Activated CD8-positive, alpha-beta memory T cell treated with anti-CD3 and anti-CD28 coated beads, Interleukin-2, amount 50 U/mL, for 24 hours (primary cell): ENCODE measurements around the gene KLF6.

Experiments used
- DNase-seq: peaks from one replicate; pipeline ENCODE4 v3.0.0-alpha.2; 2020; ENCODE audit errors: extremely low read depth

Gene KLF6

GRCh38 chr10:3784510-3785250 lies at the start of gene KLF6:
TSS of gene KLF6 (minus strand) at chr10:3785209. CDS start at chr10:3785014, 195 bp downstream.
- no peak for DNase-seq

GRCh38 chr10:3834404-3834803 lies 49.4 kb upstream of the KLF6 start:
- DNase-seq: no peak

- DNase-seq: no peak
Observed at GRCh38 chr10:3833046-3833445, 48.0 kb upstream of the KLF6 start.

GRCh38 chr10:3832022-3832786 lies 47.2 kb upstream of the KLF6 start:
- DNase-seq: no peak

- DNase-seq: no peak
Observed at GRCh38 chr10:3831608-3832007, 46.6 kb upstream of the KLF6 start.

- no peak for DNase-seq
Observed at GRCh38 chr10:3830946-3831345, 45.9 kb upstream of the KLF6 start.

DNA sequence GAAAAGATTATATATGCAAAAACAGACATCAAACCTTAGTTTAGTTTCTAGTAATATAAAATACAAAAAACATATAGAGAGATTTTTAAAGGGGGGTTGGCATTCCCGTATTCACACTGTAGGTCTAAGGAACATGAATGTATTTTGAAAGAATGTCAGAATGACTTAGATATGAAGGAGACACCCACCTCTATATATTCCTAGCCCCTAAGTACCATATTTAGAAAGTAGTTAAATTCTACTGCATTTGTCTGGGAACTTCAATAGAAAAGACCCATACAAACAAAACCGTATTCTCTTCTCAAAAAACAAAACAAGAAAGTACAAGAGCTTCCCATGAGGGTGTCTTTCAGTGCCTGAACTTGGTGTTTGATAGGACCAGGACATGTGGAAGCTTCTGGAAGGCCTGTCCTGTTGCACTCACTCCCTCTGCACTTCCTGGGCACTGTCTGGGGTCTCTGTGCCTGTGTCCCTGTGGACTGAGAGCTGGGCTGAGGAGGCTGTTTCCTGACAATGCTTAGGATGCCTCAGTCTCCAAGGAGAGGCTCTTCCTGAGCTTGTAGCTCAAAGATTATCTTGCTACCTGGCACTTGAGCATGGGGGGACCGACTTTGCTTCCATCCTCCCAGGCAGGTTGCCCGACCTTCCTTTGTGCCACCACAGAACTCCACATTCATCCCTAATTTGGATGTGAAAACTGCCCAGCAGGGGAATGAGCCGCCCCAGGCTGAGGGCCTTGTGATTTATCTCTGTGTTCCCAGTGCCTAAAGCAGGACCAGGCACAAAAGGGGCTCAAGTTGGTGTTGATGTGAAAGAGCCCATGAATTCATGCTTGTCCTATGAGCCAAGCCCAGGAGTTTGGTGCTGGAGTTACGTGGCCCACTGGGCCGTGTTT lies 44.4 kb upstream of the KLF6 start:
- no peak for DNase-seq

DNA sequence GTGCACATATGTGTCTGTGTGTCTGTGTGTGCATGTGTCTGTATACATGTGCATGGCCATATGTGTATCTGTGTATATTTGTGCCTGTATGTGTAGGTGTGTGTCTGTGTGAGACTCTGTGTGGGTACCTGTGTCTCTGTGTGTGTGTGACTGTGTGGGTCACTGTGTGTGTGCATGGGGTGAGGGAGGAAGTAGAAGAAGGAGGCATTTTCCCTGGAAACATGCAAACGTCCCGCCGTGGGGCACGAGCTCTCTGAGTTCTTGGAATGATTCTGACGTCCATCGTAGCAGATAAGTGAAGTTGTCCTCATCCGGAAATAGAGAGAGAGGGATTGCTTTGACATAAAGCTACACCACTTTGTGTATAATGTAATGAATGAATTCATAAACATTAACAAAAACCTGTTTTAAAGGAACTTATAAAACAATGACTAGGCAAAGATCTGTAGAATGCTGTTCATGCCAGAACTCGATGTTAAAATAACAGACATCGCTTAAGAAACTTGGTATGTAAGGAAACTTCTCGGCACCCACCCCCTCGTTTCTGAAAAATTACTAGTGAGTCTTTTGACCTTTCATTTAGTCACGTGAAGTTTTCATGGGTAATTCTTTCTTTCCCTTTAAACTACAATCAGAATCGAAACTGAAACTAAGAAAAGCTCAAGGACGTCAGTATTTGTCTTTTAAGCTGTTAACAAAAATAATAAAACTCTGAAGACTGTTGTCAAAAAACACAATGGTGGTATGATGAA lies 43.6 kb upstream of the KLF6 start:
- DNase-seq: no peak

- no peak for DNase-seq
Observed at GRCh38 chr10:3827768-3828403, 42.9 kb upstream of the KLF6 start.

DNA sequence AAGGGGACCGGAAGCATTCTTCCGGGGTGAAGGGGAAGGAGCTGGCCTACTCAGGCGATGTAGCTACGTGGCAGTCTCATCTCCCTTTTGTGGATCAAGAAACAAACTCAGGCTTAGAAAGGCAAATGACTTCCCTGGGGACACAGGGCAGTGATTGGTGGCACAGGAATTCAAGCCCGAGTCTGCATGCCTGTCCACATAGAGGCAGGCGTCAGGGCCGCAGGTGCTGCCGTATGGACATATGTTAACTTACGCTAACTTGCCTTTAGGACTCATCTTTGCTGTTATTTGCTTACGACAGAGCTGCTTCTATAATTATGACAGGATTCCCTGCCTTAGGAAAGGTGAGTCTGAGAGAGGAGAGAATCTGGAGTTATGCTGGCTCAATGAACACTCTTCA lies 42.3 kb upstream of the KLF6 start:
- DNase-seq: no peak

DNA sequence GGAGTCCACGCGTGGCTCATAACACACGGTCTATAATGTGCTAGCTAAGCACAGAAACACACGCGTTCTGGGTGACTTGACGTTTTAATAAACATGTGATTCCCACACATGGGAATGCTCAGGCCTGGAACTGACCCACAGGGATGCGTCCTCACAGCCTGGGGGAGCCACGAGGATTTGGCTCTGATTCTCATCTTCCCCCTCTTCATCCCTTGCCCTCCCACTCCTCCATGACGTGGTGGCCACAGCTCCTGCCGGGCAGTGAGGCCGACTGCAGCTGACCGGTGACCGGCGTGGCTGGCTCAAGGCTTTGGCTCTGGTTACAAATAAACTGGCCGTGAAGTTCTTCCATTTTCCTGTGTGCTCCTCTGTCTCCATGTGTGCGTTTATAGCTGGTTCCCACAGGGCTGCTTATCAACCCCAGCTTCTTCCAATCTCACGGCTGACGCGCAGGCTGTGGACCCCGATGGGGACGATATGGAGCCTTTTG lies 40.9 kb upstream of the KLF6 start:
- DNase-seq: no peak

GRCh38 chr10:3825244-3825643 lies 40.2 kb upstream of the KLF6 start:
- DNase-seq: no peak

DNA sequence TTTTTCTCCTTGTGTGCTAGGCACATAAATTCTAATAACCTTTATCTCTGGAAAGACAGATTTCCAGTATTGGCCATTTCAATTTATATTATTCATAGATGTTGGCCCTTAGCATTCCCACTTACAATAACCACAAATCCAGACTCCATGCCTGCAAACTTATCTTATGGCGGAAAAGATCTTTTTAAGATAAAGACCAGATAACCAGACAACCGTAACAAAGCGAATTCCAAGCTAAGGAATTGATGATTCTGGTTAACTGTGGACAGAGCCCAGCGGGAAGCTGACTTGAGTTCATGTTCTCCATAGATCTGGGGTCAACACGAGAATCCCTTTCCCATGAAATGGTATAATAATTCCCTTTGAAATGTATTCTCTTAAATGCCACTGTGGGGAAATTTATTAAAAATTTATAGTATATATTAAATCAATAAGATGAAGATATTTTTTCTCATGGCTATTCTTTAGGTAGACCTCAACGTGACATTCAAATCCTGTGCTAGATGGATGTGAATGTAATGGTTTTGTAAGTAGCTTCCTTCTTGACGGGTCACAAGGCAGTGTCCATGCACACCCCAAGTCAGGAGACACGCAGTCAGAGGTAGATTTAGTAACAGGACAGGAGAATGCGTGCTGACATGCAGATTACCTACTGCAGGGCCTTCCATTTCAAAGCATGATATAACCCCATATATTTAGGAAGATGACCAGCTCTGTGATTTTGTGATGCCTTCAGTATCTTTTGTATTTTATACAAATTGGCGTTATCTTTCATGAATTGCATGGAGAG lies 37.7 kb upstream of the KLF6 start:
- no peak for DNase-seq

- no peak for DNase-seq
Observed at GRCh38 chr10:3820255-3820654, 35.2 kb upstream of the KLF6 start.

DNA sequence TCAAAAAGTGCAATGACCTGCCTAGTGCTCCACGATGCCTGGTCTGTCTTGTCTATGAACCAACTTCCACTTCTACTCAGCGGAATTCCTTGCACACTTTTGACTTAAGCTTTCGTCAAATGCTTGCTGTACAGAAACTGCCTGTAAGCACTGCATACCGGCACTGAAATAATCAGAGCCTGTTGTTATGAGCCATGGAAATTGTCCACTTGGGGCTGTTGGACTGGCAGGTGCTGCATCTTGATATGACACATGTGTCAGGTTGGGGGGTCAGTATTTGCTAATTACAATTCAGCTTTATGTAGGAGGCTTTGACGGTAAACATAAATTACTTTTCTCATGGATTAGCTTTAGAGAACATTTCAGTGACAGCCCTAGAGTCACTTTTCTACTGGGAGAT lies 32.0 kb upstream of the KLF6 start:
- no peak for DNase-seq

GRCh38 chr10:3814838-3815220 lies 29.8 kb upstream of the KLF6 start:
- no peak for DNase-seq

GRCh38 chr10:3813986-3814837 lies 29.2 kb upstream of the KLF6 start:
- DNase-seq: no peak

GRCh38 chr10:3813267-3813666 lies 28.3 kb upstream of the KLF6 start:
- DNase-seq: no peak

- no peak for DNase-seq
Observed at GRCh38 chr10:3812141-3812540, 27.1 kb upstream of the KLF6 start.
